Measurements from ENCODE around the gene IFI16.

GRCh38 chr1:159000070-159000409 is 9.7 kb upstream of the IFI16 start:
- no peak for TF ChIP-seq CTCF (IDR thresholded peaks at IDR 0.05)
- no peak for TF ChIP-seq POLR2AphosphoS5 (IDR thresholded peaks at IDR 0.05)
- TF ChIP-seq EP300 (IDR thresholded peaks at IDR 0.05), result no peak

Data from upper lobe of left lung (tissue), 4 donors.